Hippocampal formation (tissue), 2 donors: ENCODE data around the gene GLIPR1L2.

Experiments used
- DNase-seq, 2 donors: peaks; one replicate each; lab custom pipeline; 2025; lab: John Stamatoyannopoulos, UW

GLIPR1L2 gene

GRCh38 chr12:75477137-75477536 is 86.2 kb downstream of the GLIPR1L2 start:
- no peak for DNase-seq

- DNase-seq: peak in 1 of 2 donors; percentile 14
Measured at GRCh38 chr12:75478116-75478794, 87.4 kb downstream of the GLIPR1L2 start.

- DNase-seq: no peak
Measured at GRCh38 chr12:75479963-75480461, 89.1 kb downstream of the GLIPR1L2 start.

GRCh38 chr12:75480469-75480949 is 89.6 kb downstream of the GLIPR1L2 start, which contains the start of gene GLIPR1:
TSS of gene GLIPR1 (plus strand) at chr12:75480755. CDS start at chr12:75480881, 126 bp downstream.
- DNase-seq: peak; percentile 25 to 60

- DNase-seq: peak in 1 of 2 donors; percentile 20
Measured at GRCh38 chr12:75481013-75481705, 90.3 kb downstream of the GLIPR1L2 start.

GRCh38 chr12:75481774-75482173 is 90.9 kb downstream of the GLIPR1L2 start:
- DNase-seq: no peak
